GM12878 (cell line): ENCODE data around the gene FMNL2. TPM values are rescaled to one million over a fixed set of nuclear protein-coding genes. Genes with fewer than 3 reads are reported as not detected.

Experiments
- ASH2L ChIP-seq: fragments of 300-600, 200-600 bp; sonication (generic); IDR thresholded peaks from 2 replicates; pipeline ENCODE4 v1.6.1; 2017; ENCODE audit warnings: low read depth, mild to moderate bottlenecking, borderline replicate concordance
- CHD2 ChIP-seq: IDR thresholded peaks from 2 replicates; pipeline ENCODE4 v1.6.1; 2011; ENCODE audit warnings: low read depth, low read length, improper control_type of control experiment, borderline replicate concordance
- EED ChIP-seq: sonication (generic); IDR thresholded peaks from 2 replicates; pipeline ENCODE4 v1.6.1; 2016; ENCODE audit warnings: antibody characterized with exemption, low read depth
- EZH2 ChIP-seq: IDR thresholded peaks from 2 replicates; pipeline ENCODE4 v1.6.1; 2012; ENCODE audit warnings: low read depth, mild to moderate bottlenecking, control low read depth, inconsistent platforms, low read length, borderline replicate concordance; ENCODE audit not compliant: control insufficient read depth
- HCFC1 ChIP-seq: fragments of 150-350 bp; IDR thresholded peaks from 2 replicates; pipeline ENCODE4 v1.6.1; 2014; ENCODE audit warnings: low read length
- JUND ChIP-seq: IDR thresholded peaks from 2 replicates; pipeline ENCODE4 v1.6.1; 2012; ENCODE audit warnings: low read depth, mild to moderate bottlenecking, low read length, improper control_type of control experiment, moderate library complexity
- MTA2 ChIP-seq: fragments of 450-650 bp; IDR thresholded peaks from 2 replicates; pipeline ENCODE4 v1.6.1; 2016; ENCODE audit warnings: low read depth, mild to moderate bottlenecking, moderate library complexity
- MXI1 ChIP-seq: fragments of 150-350 bp; IDR thresholded peaks from 2 replicates; pipeline ENCODE4 v1.6.1; 2011; ENCODE audit warnings: low read depth, mild to moderate bottlenecking, inconsistent platforms, low read length, improper control_type of control experiment
- NFIC ChIP-seq: IDR thresholded peaks from 2 replicates; pipeline ENCODE4 v1.6.1; 2012; ENCODE audit warnings: low read depth, mild to moderate bottlenecking, inconsistent platforms, low read length, moderate library complexity
- NR2F1 ChIP-seq: fragments of 450-650 bp; conservative IDR thresholded peaks from 2 replicates; pipeline ENCODE4 v1.6.1; 2017; ENCODE audit warnings: mild to moderate bottlenecking
- POLR2A ChIP-seq: IDR thresholded peaks from 2 replicates; pipeline ENCODE4 v1.6.1; 2011; ENCODE audit warnings: low read depth, mild to moderate bottlenecking, low read length
- SIX5 ChIP-seq: IDR thresholded peaks from 2 replicates; pipeline ENCODE4 v1.6.1; 2011; ENCODE audit warnings: mild to moderate bottlenecking, low read depth, low read length, moderate library complexity; ENCODE audit not compliant: severe bottlenecking
- SUZ12 ChIP-seq: fragments of 200-600 bp; sonication (generic); IDR thresholded peaks from one replicate; pipeline ENCODE4 v1.6.1; 2018; ENCODE audit warnings: antibody characterized with exemption, mild to moderate bottlenecking; ENCODE audit not compliant: unreplicated experiment
- TAF1 ChIP-seq: IDR thresholded peaks from 2 replicates; pipeline ENCODE4 v1.6.1; 2011; ENCODE audit warnings: mild to moderate bottlenecking, low read depth, low read length, borderline replicate concordance
- WRNIP1 ChIP-seq: IDR thresholded peaks from 2 replicates; pipeline ENCODE4 v1.6.1; 2011; ENCODE audit warnings: low read depth, low read length, improper control_type of control experiment, borderline replicate concordance
- ZNF274 ChIP-seq: IDR thresholded peaks from one replicate; pipeline ENCODE4 v1.8.0; 2011; ENCODE audit not compliant: insufficient read length, insufficient read depth
- polyA plus RNA-seq, 11 experiments: library from polyadenylated mRNA; depleted of rRNA in 4 of 11; unstranded in 6 of 11; stranded (reverse) in 5 of 11; fragments of >200 nt; fragmentation: Nextera tagmentation in 4 of 11; fragmentation: Illumina TruSeq in 1 of 11; extraction: Ambion mirVana in 4 of 11; extraction: Trizol in 1 of 11; gene quantifications; 1 replicate in 1 of 11; 2 replicates in 10 of 11; pipeline versions ENCODE4 v1.2.1 to v1.2.3, GENCODE V29; 2011 to 2016; ENCODE audit warnings: inconsistent platforms in 2 of 11, missing spikeins in 2 of 11, low read depth in 1 of 11
- total RNA-seq, 4 experiments: library from RNA; depleted of rRNA in 3 of 4; stranded (reverse); fragments of >200 nt in 3 of 4; fragmentation: Illumina TruSeq in 1 of 4; extraction: Trizol in 1 of 4; gene quantifications; 2 replicates each; pipeline versions ENCODE4 v1.2.1 to v1.2.3, GENCODE V29; 2013 to 2021
- TF ChIP-seq, protein P1 (sequence below): fragments of 450-650 bp; IDR thresholded peaks from 2 replicates; pipeline ENCODE4 v1.6.1; 2017; ENCODE audit warnings: mild to moderate bottlenecking, low read depth, inconsistent platforms; ENCODE audit not compliant: poor library complexity, severe bottlenecking
- TF ChIP-seq, protein P2 (sequence below): IDR thresholded peaks from 2 replicates; pipeline ENCODE4 v1.6.1; 2011; ENCODE audit warnings: borderline replicate concordance, low read depth, mild to moderate bottlenecking, moderate library complexity, mixed read lengths, low read length; ENCODE audit not compliant: insufficient read depth; ENCODE audit errors: extremely low read length
- TF ChIP-seq, protein P3 (sequence below): IDR thresholded peaks from 2 replicates; pipeline ENCODE4 v1.6.1; 2012; ENCODE audit warnings: improper control_type of control experiment, low read depth, low read length; ENCODE audit not compliant: insufficient replicate concordance
- TF ChIP-seq, protein P4 (sequence below): fragments of 450-650 bp; formaldehyde crosslinking; IDR thresholded peaks from 2 replicates; pipeline ENCODE4 v1.4.0; 2020; ENCODE audit warnings: mild to moderate bottlenecking, moderate library complexity

Gene FMNL2
- total and polyA plus RNA-seq, 10 of the 15 experiments (the other 5 are each of a cell fraction or from before 2014, with no cell fraction given), result 0.13 to 9.9 (median 0.35) TPM

DNA sequence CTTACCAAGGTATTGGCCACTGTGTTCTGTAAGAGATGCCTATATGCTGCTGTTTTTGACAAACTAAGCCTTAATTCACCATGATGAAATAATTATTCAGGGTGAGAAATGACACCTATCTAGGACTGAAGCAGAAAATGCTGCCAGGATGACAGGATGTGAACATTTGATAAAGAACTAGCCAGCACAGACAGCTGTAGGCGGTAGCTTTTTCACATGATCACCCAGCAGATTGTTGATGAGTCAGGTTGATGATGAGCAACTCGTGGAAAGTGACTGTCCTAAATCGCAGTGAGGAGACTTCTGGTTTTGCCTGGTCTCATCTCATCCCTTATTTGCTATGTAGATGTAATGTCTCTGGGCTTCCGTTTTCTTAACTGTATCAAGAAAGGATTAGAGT is 238.2 kb downstream of the FMNL2 start (continued):
- TF ChIP-seq, protein P1, sequence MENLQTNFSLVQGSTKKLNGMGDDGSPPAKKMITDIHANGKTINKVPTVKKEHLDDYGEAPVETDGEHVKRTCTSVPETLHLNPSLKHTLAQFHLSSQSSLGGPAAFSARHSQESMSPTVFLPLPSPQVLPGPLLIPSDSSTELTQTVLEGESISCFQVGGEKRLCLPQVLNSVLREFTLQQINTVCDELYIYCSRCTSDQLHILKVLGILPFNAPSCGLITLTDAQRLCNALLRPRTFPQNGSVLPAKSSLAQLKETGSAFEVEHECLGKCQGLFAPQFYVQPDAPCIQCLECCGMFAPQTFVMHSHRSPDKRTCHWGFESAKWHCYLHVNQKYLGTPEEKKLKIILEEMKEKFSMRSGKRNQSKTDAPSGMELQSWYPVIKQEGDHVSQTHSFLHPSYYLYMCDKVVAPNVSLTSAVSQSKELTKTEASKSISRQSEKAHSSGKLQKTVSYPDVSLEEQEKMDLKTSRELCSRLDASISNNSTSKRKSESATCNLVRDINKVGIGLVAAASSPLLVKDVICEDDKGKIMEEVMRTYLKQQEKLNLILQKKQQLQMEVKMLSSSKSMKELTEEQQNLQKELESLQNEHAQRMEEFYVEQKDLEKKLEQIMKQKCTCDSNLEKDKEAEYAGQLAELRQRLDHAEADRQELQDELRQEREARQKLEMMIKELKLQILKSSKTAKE, result no peak
- TF ChIP-seq JUND (no peak), POLR2A (no peak), SIX5 (no peak), EED (no peak), ZNF274 (no peak), TAF1 (no peak), MXI1 (no peak), HCFC1 (no peak), WRNIP1 (no peak), NR2F1 (no peak), MTA2 (peak; percentile 77), SUZ12 (no peak), EZH2 (no peak), ASH2L (no peak), CHD2 (no peak), NFIC (no peak)
- TF ChIP-seq, protein P2, sequence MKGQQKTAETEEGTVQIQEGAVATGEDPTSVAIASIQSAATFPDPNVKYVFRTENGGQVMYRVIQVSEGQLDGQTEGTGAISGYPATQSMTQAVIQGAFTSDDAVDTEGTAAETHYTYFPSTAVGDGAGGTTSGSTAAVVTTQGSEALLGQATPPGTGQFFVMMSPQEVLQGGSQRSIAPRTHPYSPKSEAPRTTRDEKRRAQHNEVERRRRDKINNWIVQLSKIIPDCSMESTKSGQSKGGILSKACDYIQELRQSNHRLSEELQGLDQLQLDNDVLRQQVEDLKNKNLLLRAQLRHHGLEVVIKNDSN, result no peak
- TF ChIP-seq, protein P3, sequence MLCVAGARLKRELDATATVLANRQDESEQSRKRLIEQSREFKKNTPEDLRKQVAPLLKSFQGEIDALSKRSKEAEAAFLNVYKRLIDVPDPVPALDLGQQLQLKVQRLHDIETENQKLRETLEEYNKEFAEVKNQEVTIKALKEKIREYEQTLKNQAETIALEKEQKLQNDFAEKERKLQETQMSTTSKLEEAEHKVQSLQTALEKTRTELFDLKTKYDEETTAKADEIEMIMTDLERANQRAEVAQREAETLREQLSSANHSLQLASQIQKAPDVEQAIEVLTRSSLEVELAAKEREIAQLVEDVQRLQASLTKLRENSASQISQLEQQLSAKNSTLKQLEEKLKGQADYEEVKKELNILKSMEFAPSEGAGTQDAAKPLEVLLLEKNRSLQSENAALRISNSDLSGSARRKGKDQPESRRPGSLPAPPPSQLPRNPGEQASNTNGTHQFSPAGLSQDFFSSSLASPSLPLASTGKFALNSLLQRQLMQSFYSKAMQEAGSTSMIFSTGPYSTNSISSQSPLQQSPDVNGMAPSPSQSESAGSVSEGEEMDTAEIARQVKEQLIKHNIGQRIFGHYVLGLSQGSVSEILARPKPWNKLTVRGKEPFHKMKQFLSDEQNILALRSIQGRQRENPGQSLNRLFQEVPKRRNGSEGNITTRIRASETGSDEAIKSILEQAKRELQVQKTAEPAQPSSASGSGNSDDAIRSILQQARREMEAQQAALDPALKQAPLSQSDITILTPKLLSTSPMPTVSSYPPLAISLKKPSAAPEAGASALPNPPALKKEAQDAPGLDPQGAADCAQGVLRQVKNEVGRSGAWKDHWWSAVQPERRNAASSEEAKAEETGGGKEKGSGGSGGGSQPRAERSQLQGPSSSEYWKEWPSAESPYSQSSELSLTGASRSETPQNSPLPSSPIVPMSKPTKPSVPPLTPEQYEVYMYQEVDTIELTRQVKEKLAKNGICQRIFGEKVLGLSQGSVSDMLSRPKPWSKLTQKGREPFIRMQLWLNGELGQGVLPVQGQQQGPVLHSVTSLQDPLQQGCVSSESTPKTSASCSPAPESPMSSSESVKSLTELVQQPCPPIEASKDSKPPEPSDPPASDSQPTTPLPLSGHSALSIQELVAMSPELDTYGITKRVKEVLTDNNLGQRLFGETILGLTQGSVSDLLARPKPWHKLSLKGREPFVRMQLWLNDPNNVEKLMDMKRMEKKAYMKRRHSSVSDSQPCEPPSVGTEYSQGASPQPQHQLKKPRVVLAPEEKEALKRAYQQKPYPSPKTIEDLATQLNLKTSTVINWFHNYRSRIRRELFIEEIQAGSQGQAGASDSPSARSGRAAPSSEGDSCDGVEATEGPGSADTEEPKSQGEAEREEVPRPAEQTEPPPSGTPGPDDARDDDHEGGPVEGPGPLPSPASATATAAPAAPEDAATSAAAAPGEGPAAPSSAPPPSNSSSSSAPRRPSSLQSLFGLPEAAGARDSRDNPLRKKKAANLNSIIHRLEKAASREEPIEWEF, result no peak
- TF ChIP-seq, protein P4, sequence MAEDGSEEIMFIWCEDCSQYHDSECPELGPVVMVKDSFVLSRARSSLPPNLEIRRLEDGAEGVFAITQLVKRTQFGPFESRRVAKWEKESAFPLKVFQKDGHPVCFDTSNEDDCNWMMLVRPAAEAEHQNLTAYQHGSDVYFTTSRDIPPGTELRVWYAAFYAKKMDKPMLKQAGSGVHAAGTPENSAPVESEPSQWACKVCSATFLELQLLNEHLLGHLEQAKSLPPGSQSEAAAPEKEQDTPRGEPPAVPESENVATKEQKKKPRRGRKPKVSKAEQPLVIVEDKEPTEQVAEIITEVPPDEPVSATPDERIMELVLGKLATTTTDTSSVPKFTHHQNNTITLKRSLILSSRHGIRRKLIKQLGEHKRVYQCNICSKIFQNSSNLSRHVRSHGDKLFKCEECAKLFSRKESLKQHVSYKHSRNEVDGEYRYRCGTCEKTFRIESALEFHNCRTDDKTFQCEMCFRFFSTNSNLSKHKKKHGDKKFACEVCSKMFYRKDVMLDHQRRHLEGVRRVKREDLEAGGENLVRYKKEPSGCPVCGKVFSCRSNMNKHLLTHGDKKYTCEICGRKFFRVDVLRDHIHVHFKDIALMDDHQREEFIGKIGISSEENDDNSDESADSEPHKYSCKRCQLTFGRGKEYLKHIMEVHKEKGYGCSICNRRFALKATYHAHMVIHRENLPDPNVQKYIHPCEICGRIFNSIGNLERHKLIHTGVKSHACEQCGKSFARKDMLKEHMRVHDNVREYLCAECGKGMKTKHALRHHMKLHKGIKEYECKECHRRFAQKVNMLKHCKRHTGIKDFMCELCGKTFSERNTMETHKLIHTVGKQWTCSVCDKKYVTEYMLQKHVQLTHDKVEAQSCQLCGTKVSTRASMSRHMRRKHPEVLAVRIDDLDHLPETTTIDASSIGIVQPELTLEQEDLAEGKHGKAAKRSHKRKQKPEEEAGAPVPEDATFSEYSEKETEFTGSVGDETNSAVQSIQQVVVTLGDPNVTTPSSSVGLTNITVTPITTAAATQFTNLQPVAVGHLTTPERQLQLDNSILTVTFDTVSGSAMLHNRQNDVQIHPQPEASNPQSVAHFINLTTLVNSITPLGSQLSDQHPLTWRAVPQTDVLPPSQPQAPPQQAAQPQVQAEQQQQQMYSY (CRISPR knock-in tag), result no peak
